LNCAP (cell line): ENCODE measurements around the gene ATP4B.

Source experiments
- CTCF ChIP-seq: fragments of 450-650 bp; IDR thresholded peaks from 2 replicates; pipeline ENCODE4 v1.5.1; 2017; ENCODE audit warnings: mild to moderate bottlenecking

ATP4B gene

DNA sequence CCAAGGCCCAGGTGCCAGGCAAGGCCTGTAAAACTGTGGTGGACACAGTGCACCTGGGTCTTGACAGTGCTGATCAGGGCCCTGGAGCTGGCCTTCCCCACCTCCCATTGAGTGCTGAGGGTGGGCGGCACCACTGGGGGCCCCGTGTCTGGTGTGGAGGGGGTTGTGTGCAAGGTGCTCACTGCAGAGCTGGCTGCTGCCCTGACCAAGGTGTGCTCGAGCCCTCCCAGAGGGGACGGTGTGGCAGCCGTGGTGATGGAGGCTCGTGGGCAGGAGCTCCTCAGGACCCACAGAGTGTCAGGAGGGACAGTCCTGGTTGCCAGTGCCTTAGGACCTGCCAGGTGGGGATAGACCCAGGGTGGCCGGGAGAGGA is 23.0 kb downstream of the ATP4B start:
- no peak for TF ChIP-seq CTCF

- TF ChIP-seq CTCF, result no peak
Measured at GRCh38 chr13:113634279-113635047, 23.5 kb downstream of the ATP4B start.

- no peak for TF ChIP-seq CTCF
Measured at GRCh38 chr13:113633485-113633873, 24.5 kb downstream of the ATP4B start.

DNA sequence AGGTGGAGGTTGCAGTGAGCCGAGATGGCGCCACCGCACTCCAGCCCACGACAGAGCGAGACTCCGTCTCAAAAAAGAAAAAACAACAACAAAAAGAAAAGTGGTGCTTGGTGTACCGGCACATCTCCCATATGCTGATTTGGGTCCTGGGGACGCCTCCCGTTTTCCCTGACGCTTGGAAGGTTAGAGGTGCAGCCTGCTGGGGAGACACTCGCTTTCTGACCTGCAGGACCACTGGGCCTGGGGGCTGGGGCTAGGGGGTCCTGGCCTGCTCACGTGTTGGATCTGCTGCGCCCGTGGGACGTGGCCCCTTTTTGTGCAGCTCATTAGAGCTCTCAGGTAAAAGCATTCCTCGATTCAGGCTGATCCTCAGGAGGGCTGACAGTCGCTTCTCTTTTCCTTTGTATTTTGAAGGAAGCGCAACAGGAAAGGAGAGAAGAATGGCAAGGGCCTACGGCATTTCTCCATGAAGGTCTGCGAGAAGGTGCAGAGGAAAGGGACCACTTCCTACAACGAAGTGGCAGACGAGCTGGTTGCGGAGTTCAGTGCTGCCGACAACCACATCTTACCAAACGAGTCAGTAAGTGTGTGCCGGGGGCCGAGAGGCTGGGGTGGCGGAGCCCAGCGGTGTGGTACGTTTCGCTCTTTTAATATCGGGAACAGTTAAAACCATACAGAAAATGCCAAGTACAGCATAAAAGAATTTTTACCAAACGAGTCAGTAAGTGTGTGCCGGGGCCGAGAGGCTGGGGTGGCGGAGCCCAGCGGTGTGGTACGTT is 25.1 kb downstream of the ATP4B start:
- no peak for TF ChIP-seq CTCF

DNA sequence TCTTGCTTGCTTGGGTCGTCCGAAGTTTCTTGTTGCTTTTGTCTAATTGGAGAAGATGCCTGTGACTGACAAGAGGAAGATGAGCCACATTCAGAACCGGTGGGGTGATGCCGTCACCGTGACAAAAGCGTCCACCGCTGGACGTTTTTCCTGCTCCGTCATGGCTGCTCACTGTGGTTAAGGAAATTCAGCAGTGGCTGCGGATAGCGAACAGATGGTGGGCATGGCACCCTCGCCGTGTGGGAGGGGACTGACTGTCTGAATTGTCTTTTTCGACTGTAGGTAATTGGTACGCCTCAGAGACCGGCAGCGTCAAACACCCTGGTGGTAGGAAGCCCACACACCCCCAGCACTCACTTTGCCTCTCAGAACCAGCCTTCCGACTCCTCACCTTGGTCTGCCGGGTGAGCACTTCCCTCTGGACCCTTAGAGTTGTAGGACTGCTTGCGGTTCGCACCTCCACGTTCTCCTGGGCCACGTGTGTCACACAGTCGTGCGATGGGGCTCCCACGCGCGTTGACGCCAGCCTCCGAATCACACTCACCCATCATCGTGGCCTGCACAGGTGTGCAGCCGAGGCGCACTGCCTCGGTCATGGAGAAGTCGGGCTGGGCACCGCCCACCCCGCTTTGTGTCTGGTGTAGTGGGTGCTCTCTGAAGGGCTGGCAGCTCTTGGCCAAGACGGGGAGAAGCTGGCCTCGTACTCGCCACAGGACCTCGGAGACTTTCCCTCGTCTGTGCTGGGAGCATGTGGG is 26.5 kb downstream of the ATP4B start:
- TF ChIP-seq CTCF, result no peak

GRCh38 chr13:113630804-113631203 is 27.2 kb downstream of the ATP4B start:
- no peak for TF ChIP-seq CTCF

- TF ChIP-seq CTCF, result no peak
Measured at GRCh38 chr13:113630296-113630695, 27.7 kb downstream of the ATP4B start.
